ENCODE data around the gene ACTRT2. TPM values are rescaled to one million over a fixed set of nuclear protein-coding genes. Genes with fewer than 3 reads are reported as not detected.

Gene ACTRT2
- total RNA-seq, 1 donor from 2014 or later: not detected

DNA sequence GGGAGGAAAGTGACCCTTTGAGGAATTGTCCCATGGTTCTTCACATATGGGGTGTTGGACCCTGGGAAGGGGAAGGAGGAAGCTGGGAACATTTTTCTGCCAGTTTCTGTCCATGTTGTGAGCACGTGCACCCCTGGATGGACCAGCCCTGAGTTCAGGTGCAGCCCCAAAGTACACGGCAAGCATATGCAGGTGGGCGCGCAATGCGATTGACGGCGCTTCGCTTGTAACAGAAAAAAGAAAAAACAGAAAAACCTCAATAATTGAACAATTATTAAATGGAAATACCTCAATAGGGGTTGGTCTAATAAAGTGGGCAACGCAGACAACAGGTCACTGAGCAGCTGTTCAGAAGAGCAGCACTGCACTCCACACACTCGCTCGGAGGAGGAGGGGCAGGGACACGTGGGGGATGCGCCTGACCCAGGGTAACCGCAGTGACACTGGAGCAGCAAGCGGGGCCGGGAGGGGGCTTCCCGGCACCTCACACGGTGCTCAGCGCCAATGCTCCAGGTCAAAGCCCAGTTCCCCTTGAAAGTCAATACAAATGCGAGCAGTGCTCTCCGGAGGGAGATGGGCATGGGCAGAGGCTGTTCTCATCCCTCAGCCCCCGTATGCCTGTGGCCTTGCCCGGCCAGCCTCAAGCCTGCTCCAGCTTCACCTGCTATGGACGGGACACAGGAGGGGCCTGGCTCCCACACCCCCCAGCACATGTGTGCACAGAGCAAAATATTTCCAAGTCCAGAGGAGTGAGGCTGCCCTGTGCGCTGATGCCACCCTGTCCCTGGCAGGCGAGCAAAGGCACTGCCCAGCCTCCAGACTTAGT lies 6.6 kb upstream of the ACTRT2 start:
- Mint-ChIP-seq H3K27me3 (ENCODE audit: unreplicated experiment) (peaks cover 15% of the 10 kb centered on the region), H3K9me3 (ENCODE audit: unreplicated experiment) (no peaks in the 10 kb centered on the region), H3K4me3 (ENCODE audit: unreplicated experiment) (no peak overlapping the region), H3K27ac (ENCODE audit: unreplicated experiment) (no peak overlapping the region), H3K4me1 (ENCODE audit: unreplicated experiment) (no peaks in the 10 kb centered on the region), H3K36me3 (ENCODE audit: low read depth, unreplicated experiment) (no peaks in the 10 kb centered on the region)
- DNase-seq (ENCODE audit: low spot score): no peak
- TF ChIP-seq, protein P1, sequence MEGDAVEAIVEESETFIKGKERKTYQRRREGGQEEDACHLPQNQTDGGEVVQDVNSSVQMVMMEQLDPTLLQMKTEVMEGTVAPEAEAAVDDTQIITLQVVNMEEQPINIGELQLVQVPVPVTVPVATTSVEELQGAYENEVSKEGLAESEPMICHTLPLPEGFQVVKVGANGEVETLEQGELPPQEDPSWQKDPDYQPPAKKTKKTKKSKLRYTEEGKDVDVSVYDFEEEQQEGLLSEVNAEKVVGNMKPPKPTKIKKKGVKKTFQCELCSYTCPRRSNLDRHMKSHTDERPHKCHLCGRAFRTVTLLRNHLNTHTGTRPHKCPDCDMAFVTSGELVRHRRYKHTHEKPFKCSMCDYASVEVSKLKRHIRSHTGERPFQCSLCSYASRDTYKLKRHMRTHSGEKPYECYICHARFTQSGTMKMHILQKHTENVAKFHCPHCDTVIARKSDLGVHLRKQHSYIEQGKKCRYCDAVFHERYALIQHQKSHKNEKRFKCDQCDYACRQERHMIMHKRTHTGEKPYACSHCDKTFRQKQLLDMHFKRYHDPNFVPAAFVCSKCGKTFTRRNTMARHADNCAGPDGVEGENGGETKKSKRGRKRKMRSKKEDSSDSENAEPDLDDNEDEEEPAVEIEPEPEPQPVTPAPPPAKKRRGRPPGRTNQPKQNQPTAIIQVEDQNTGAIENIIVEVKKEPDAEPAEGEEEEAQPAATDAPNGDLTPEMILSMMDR (IDR thresholded peaks at IDR 0.05; ENCODE audit: unreplicated experiment): no peak

DNA sequence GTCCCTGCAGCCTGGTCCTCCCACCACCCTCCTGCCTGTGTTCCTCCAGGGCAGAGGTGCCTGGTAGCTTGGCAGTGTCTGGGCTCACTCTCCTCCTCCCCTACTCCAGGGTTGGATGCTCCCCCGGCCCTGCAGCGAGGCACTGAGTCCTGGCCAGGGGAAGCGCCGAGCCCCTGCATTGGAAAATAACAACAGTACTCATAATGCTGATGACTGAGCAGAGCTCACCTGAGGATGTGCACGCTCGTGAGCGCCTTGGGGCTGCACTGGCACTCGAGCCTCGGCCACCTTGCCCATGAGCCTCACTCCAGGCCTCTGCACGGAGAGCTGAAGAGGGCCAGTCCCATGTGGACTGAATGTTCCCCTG lies 6.0 kb upstream of the ACTRT2 start:
- Mint-ChIP-seq H3K4me3 (ENCODE audit: unreplicated experiment) (no peak overlapping the region), H3K4me1 (ENCODE audit: unreplicated experiment) (no peaks in the 10 kb centered on the region), H3K9me3 (ENCODE audit: unreplicated experiment) (no peaks in the 10 kb centered on the region), H3K36me3 (ENCODE audit: low read depth, unreplicated experiment) (no peaks in the 10 kb centered on the region), H3K27ac (ENCODE audit: unreplicated experiment) (no peak overlapping the region), H3K27me3 (ENCODE audit: unreplicated experiment) (peaks cover 15% of the 10 kb centered on the region)
- TF ChIP-seq, protein P1 (IDR thresholded peaks at IDR 0.05; ENCODE audit: unreplicated experiment): no peak
- no peak for DNase-seq (ENCODE audit: low spot score)

DNA sequence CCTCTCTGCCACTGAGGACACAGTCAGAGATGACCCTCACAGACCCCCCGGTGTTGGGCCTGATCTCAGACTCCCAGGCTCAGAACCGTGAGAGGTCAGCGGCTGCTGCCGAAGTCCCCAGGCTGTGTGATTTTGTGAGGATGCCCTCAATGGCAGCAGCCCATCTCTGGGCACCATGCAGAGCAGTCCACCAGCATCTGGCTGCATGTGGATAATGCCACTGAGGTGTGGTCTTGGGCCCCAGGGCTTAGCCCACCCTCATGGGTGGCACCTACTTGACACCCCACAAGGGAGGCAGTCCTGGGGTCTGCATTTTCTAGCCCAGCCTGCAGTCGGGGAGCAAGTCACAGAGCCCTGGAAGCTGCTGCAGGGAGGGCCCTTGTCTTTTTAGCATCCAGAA lies 5.5 kb upstream of the ACTRT2 start:
- TF ChIP-seq, protein P1 (IDR thresholded peaks at IDR 0.05; ENCODE audit: unreplicated experiment): no peak

DNA sequence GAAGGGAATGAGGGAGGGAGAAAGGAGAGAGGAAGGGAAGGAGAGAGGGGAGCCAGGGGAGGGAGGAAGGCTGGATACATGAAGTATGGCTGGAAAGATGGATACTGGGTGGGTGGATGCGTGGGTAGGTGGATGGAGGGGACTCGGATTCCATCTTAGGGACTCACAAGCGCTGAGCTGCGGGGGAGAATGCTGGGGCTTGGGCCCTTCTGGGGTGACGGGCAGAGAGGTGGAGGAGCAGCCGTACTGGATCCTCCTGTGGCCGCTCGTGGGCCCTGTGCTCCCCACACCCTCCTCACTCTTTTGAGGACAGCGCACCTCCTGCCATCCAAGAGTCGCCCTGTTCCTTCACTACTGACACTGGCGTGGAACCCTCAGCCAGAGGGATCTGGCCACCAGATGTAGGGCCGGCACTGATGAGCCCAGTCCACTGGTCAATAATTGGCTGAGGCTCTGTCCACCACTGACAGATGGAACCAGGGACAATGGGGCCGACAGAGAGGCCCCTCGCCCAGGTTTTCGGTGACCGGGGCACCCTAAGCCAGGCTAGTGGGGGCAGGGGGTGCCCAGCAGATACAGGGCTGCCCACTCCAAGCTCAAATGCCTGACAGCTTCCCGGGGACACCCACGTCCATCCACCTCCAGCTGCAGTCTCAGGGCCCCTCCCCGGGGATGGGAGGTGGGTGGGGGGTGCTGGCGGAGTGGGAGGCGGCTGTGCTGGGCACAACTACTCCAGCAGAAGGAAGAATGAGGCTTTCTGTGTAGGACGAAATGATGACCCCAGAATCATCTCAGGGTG lies 4.4 kb upstream of the ACTRT2 start:
- TF ChIP-seq, protein P1 (IDR thresholded peaks at IDR 0.05; ENCODE audit: unreplicated experiment): no peak
- DNase-seq (ENCODE audit: low spot score): no peak
- Mint-ChIP-seq H3K27ac (ENCODE audit: unreplicated experiment) (no peak overlapping the region), H3K4me3 (ENCODE audit: unreplicated experiment) (no peak overlapping the region), H3K27me3 (ENCODE audit: unreplicated experiment) (peaks cover 15% of the 10 kb centered on the region), H3K4me1 (ENCODE audit: unreplicated experiment) (no peaks in the 10 kb centered on the region), H3K36me3 (ENCODE audit: low read depth, unreplicated experiment) (no peaks in the 10 kb centered on the region), H3K9me3 (ENCODE audit: unreplicated experiment) (no peaks in the 10 kb centered on the region)

More for the DNA sequence above, 5.5 kb upstream of the ACTRT2 start:
- Mint-ChIP-seq H3K27me3 (ENCODE audit: unreplicated experiment) (peaks cover 15% of the 10 kb centered on the region), H3K27ac (ENCODE audit: unreplicated experiment) (no peak overlapping the region), H3K4me3 (ENCODE audit: unreplicated experiment) (no peak overlapping the region), H3K4me1 (ENCODE audit: unreplicated experiment) (no peaks in the 10 kb centered on the region), H3K9me3 (ENCODE audit: unreplicated experiment) (no peaks in the 10 kb centered on the region), H3K36me3 (ENCODE audit: low read depth, unreplicated experiment) (no peaks in the 10 kb centered on the region)
- DNase-seq (ENCODE audit: low spot score): no peak

All from endothelial cell (in vitro differentiated cells).